ENCODE data around the gene SLC13A3.

Gene SLC13A3

DNA sequence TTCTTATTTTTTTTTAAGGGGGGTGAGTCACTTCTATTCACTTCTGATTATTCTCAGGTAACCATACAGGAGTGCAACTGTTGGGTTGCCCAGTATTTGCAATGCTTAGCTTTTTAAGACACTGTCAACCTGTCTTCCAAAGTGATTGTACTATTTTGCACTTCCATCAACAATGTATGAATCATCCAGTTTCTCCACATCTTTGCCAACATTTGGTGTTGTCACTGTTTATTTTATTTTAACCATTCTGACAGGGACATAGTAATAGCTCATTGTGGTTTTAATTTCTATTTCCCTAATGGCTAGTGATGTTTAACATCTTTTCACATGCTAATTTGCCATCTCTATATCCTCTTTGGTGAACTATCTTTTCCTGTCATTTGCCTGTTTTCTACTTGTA is 1.4 kb upstream of the SLC13A3 start:
- DNase-seq (ENCODE audit: low read depth) = no peak

GRCh38 chr20:46650575-46651090 is 626 bp downstream of the SLC13A3 start:
- DNase-seq (ENCODE audit: low read depth) = no peak

DNA sequence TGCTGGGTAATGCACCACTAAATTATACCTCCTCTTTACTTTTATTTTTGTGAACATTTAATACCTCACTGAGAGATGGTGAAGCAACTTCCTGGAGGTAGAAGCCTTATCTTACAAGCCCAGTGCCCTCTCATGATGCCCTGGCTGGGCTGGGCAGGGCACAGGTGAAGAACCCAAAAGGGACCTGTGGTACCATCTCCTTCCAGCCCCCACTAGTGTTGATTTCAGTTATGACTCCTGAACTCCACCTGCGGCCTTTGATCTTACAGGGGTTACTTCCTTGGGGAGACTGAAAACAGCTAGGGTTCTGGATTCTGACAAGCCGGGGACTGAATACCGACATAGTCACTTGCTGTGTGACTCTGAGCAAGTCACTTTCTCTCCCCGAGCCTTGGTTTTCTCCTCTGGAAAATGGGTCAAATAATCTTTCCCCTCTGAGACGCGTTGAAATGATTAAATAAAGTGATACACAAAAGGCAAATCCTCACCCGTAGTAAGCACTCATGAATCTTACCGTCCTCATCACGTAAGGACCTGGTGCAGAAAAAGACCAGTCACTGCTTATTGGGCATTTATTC is 1.2 kb downstream of the SLC13A3 start:
- DNase-seq (ENCODE audit: low read depth) = no peak

GRCh38 chr20:46649650-46649949 is 1.7 kb downstream of the SLC13A3 start:
- DNase-seq (ENCODE audit: low read depth) = no peak

DNA sequence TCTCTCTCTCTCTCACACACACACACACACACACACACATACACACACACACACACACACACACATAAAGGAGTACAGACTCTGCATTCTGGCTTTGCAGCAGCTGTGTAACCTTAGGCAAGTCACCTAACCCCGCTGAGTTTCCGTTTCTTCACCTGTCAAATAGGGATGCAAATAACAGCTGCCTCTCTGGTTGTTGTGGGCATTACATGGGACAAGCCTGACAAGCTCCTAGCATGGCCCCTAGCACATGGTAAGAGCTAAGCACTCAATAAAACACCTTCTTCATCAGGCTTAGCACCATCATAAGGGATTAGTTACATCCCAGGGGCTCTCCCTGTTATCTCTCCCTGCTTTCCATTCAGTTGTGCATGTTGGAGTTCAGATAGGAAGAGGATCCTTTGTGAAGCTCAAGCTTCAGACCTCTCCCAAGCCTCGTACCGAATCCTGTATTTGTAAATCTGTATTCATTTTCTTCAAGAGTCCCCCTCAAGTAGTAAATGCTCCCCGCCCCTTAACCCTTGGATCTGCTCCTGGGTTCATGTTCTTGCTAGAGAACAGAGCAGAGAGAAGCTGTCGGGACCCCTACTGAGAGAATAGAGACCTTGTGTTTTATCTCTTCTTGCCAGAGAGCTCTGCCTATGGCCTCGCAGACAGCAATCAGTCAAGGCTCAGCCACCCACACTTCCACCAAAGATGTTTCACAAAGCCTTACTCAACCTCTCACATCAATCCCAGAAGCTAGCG is 2.2 kb downstream of the SLC13A3 start:
- no peak for DNase-seq (ENCODE audit: low read depth)

DNA sequence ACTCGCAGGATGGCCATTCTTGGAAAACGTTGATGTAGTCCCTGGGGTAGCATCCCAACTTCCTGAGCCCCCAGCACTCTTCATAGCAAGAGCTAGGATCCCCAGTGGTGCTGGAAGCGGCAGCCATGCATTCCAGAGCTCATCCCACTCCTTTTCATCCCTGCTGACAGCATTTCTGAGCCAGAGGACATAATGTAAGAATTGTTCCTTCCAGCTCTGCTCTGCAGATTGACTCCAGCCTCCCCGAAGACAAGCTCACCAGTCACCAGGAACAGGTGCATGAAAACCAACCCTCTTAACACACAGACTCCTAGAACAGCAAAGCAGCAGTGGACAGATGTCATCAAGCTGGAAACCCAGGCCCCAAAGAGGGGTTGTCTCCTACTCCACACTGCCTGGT is 3.8 kb downstream of the SLC13A3 start:
- no peak for DNase-seq (ENCODE audit: low read depth)

GRCh38 chr20:46646659-46647380 is 4.4 kb downstream of the SLC13A3 start:
- no peak for DNase-seq (ENCODE audit: low read depth)

DNA sequence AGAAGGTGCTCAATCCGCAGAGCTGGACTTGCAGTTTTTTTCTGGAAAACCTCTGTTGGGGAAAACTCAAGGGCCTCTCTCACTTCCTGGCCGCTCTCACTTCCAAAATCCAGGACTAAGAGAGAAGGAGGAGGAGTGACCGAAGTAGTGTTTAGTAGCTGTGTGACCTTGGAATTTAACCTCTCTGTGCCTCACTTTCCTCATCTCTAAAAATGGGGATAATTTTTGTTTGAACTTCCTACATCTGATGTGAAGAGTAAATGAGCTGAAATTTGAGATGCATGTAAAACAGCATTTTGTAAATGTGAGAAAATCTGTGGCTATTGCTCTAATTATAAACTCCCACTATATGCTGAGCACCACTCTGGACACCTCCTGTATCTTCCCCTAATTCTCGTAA is 5.1 kb downstream of the SLC13A3 start:
- no peak for DNase-seq (ENCODE audit: low read depth)

GRCh38 chr20:46644733-46645132 is 6.5 kb downstream of the SLC13A3 start:
- DNase-seq (ENCODE audit: low read depth) = no peak

- no peak for DNase-seq (ENCODE audit: low read depth)
These were observed 7.1 kb downstream of the SLC13A3 start for GRCh38 chr20:46644160-46644559.

DNA sequence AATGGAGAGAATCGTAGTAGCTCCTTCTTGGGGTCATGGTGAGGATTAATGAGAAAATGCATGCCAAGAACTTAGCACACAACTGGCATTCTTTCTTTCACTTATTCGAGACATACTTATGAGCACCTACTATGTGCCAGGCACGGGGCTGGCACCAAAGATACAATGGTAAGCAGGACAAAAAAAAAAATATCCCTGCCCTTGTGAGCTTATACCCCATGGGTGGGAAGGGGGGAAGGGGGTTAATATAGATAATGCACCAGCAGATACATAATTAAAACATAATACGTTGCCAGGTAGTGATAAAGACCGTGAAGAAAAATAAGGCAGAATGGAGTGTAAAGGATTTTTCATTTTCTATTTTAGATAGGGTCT is 8.3 kb downstream of the SLC13A3 start:
- no peak for DNase-seq (ENCODE audit: low read depth)

GRCh38 chr20:46642265-46642968 is 8.8 kb downstream of the SLC13A3 start:
- DNase-seq (ENCODE audit: low read depth) = no peak

GRCh38 chr20:46641424-46641823 is 9.8 kb downstream of the SLC13A3 start:
- no peak for DNase-seq (ENCODE audit: low read depth)

DNA sequence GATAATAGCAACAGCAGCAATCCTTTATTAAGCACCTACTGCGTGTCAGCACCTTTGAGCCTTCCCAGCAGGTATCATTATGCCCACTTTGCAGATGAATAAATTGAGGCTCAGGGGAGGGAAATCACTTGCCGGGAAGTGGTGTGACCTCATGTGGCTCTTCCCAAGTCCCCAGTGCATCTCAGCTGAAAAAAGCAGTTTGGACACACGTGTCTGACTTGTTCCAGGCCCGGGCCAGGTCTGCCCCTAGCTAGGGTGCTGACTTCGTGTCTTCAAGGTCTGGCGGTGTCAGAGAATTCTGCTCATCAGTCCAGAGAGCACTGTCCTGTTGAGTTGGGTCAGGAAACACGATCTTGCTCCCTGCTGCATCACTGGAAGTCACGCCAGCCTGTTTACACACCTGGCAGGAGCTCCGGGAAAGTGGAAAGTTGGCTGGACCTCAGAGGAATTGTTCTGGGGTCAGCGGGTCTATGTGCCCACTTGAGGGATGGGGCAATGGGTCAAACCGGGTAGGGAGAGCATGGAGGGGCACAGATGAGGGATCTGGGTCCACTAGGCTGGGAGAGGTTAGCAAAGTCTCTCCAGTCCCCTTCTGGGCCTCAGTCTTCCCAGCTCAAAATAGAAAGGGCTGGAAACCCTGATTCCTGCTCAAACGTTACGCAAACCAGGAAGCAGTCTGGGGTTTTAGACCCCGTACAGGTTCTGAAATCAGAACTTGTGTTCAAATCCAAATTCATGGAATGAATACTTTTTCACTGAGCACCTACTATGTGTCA is 10.5 kb downstream of the SLC13A3 start:
- no peak for DNase-seq (ENCODE audit: low read depth)

- DNase-seq (ENCODE audit: low read depth) = no peak
These were observed 11.2 kb downstream of the SLC13A3 start for GRCh38 chr20:46640044-46640443.

DNA sequence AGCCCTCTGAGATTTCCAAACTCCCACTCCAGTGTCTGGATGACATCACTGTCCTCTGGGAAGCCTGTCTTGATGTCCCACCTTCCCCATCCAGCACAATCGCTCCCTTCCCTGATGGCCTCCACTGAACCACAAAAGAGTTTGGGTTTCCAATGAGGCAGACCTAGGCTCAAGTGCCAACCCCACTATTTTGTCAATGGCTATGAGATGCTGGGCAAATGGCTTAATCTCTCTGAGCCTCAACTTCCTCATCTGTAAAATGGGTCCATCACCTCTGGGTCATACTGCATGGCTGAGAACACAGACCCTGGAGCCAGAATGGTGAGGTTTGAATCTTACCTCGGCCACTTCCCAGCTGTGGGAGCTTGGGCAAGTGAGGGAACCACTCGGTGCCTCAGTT is 11.7 kb downstream of the SLC13A3 start:
- no peak for DNase-seq (ENCODE audit: low read depth)

DNA sequence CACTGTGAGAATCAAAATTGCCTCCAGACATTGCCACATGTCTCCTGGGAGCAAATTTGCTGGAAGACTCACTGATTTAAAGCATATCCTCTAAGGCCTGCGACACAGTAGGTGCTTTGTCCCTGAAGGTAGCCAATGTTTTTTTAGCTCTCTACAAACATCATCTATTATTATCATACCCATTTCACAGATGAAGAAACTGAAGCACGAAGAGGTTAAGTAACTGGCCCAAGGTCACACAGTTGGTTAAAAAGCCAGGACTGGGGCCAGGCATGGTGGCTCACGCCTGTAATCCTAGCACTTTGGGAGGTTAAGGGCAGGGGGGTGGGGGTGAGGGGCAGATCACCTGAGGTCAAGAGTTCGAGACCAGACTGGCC is 12.4 kb downstream of the SLC13A3 start:
- DNase-seq (ENCODE audit: low read depth) = no peak

DNA sequence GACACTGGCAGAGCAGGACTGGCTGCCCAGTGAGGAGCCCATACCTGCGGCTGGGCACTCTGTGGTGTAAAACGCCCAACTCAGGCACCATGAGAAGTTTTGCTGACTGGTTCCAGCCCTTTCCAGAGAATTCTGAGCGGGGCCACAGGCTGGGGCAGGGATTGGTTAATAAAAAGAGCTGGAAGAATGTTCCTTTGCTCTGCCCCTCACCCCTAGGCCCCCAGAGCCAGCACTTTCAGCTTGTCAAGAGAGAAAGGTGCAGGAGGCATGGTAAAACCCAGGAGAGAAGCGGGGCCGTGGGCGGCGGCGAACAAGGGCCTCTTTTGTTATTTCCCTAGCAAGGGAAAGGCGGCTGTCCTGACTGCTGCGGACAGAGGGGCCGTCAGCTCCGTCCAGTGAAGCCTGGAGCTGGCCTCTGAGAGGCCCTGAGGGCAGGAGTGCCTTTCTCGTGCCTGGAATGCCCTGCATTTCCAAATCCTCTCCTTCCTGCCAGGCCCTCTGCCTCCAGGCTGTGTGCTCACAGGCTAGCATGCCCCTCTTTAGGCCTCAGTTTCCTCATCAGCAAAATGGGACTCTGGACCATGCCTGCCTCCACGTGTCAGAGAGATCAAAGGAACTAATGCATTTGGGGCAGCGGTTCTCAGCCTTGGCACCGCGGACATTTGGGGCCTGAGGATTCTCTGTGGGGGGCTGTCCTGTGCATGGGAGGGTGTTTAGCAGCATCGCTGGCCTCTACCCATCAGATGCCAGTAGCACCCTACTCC is 12.9 kb downstream of the SLC13A3 start:
- no peak for DNase-seq (ENCODE audit: low read depth)

GRCh38 chr20:46637427-46638133 is 13.7 kb downstream of the SLC13A3 start:
- DNase-seq (ENCODE audit: low read depth) = no peak

- DNase-seq (ENCODE audit: low read depth) = no peak
These were observed 14.2 kb downstream of the SLC13A3 start for GRCh38 chr20:46637020-46637419.

DNA sequence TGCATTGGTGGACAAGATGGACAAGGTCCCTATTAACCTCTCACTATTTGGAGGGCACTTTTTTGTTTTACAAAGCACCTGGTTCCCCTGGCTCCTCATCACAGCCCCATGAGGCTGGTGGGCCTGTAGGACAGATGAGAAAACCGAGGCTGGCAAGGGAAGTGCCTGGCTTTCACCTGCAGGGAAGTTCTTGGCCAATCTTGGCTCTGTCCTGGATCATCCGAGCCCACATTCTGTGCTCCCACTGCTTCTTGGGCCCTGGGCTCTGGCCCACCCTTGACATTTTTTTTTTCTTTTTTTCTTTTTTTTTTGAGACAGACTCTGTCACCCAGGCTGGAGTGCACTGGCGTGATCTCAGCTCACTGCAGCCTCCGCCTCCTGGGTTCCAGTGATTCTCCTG is 14.7 kb downstream of the SLC13A3 start:
- DNase-seq (ENCODE audit: low read depth) = no peak

All from stimulated activated CD8-positive, alpha-beta memory T cell treated with anti-CD3 and anti-CD28 coated beads, Interleukin-7, amount 100 ng/mL, for 24 hours (primary cell).